Lung (tissue), 12 donors: Measurements from ENCODE around the gene PATJ. TPM values are rescaled to one million over a fixed set of nuclear protein-coding genes. Genes with fewer than 3 reads are reported as not detected.

ENCODE experiments used
- ATAC-seq: fragments of 200-7000 bp; cut with Tn5 transposase; one replicate; pipeline ENCODE4 v1.9.1; 2020; ENCODE audit warnings: moderate number of reproducible peaks; ENCODE audit not compliant: insufficient read depth, low FRiP score
- DNase-seq, 3 donors: peaks; one replicate each; pipeline ENCODE4 v3.0.0-alpha.2; 2013 to 2017
- H3K27ac ChIP-seq, 2 donors: one replicate each; pipeline ENCODE4 v1.5.1; 2013; ENCODE audit warnings: mild to moderate bottlenecking in 2 of 2, moderate library complexity in 2 of 2, control low read depth in 1 of 2, inconsistent platforms in 1 of 2, low read depth in 1 of 2, low read length in 1 of 2
- H3K27me3 ChIP-seq, 3 donors: one replicate each; pipeline ENCODE4 v1.5.1; 2013; ENCODE audit warnings: low read length in 2 of 3; ENCODE audit not compliant: control insufficient read depth in 3 of 3, insufficient read depth in 3 of 3
- H3K36me3 ChIP-seq, 4 donors: one replicate each; pipeline ENCODE4 v1.5.1; 2013; ENCODE audit warnings: low read length in 4 of 4, mild to moderate bottlenecking in 1 of 4, moderate library complexity in 1 of 4; ENCODE audit not compliant: control insufficient read depth in 4 of 4, insufficient read depth in 4 of 4
- H3K4me1 ChIP-seq, 5 donors: one replicate each; pipeline ENCODE4 v1.5.1; 2013; ENCODE audit warnings: low read length in 5 of 5, mild to moderate bottlenecking in 2 of 5, moderate library complexity in 1 of 5; ENCODE audit not compliant: control insufficient read depth in 5 of 5, insufficient read depth in 5 of 5
- H3K4me3 ChIP-seq: one replicate; pipeline ENCODE4 v1.5.1; 2013; ENCODE audit warnings: mild to moderate bottlenecking, control low read depth, moderate library complexity
- H3K9ac ChIP-seq, 2 donors: one replicate each; pipeline ENCODE4 v1.5.1; 2013; ENCODE audit warnings: low read length in 2 of 2, control low read depth in 1 of 2; ENCODE audit not compliant: insufficient read depth in 1 of 2
- H3K9me3 ChIP-seq, 4 donors: one replicate each; pipeline ENCODE4 v1.5.1; 2013; ENCODE audit warnings: low read length in 3 of 4, mild to moderate bottlenecking in 1 of 4, moderate library complexity in 1 of 4; ENCODE audit not compliant: control insufficient read depth in 4 of 4, insufficient read depth in 3 of 4
- WGBS, 2 donors: extraction: QIAGEN DNeasy Blood & Tissue Kit; methylation state at CpG; one replicate each; pipeline ENCODE4 v1.1.7; 2013; 5-methylcytosine and 5-hydroxymethylcytosine counted together
- polyA plus RNA-seq, 2 donors: library from polyadenylated mRNA; stranded (reverse); fragments of 200-250 nt; gene quantifications; one replicate each; pipeline ENCODE4 v1.2.1, GENCODE V29; 2013
- total RNA-seq, 2 donors: library from RNA; depleted of rRNA in 1 of 2; stranded (reverse); fragments of >200 nt in 1 of 2; gene quantifications; one replicate each; pipeline ENCODE4 v1.2.1, GENCODE V29; 2014 to 2021
- TF ChIP-seq, protein P1 (sequence below): IDR thresholded peaks from 2 replicates; pipeline ENCODE4 v1.5.1; 2012; ENCODE audit warnings: mild to moderate bottlenecking; ENCODE audit errors: control extremely low read depth, extremely low read depth
- donor health status: control.
- donor health status: control.
- donor health status: Bipolar disorder and iron deficiency.
- donor health status: healthy.
- donor health status: DM: yes; HTN: yes; CAD: no.

Gene PATJ
- total and polyA plus RNA-seq, 4 donors: 5.3 to 115 (median 26.8) TPM

DNA sequence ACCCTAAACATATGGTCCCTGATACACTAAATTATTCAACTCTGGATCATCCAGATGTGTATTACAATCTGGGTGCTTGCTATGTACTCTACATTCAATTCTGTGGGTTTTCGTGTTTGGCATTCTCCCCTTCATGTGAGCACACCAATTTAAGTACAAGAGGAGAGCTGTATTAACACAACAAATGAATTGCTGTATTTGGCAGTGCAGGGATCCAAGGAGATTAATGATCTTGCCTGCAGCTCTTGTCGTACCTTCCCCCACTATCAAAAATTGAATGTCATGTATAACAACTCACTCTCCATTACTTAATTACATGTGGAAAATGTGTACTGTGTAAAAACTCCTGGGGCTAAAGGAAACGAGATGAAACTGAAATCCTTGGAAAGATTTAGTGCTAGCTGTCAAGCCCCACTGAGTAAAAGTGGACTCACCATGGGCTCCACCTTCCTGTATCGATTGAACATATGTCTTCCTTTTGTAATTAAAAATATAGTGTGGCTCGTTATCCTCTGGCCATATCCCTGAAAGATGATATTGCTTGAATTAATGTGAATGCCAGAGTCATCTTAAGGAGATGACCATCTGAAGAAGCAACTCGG is 280.2 kb downstream of the PATJ start:
- WGBS, 2 donors: 90 to 91% methylated on average over 6 of the region's 6 CpGs
- H3K36me3 ChIP-seq: peaks cover 0 to 2% (median 0%) of the 10 kb centered on the region in 4 donors
- H3K9me3 ChIP-seq: no peaks in the 10 kb centered on the region
- H3K9ac ChIP-seq: no peak overlapping the region
- no peaks in the 10 kb centered on the region for H3K4me1 ChIP-seq
- DNase-seq (no peak), ATAC-seq (no peak)
- TF ChIP-seq, protein P1, sequence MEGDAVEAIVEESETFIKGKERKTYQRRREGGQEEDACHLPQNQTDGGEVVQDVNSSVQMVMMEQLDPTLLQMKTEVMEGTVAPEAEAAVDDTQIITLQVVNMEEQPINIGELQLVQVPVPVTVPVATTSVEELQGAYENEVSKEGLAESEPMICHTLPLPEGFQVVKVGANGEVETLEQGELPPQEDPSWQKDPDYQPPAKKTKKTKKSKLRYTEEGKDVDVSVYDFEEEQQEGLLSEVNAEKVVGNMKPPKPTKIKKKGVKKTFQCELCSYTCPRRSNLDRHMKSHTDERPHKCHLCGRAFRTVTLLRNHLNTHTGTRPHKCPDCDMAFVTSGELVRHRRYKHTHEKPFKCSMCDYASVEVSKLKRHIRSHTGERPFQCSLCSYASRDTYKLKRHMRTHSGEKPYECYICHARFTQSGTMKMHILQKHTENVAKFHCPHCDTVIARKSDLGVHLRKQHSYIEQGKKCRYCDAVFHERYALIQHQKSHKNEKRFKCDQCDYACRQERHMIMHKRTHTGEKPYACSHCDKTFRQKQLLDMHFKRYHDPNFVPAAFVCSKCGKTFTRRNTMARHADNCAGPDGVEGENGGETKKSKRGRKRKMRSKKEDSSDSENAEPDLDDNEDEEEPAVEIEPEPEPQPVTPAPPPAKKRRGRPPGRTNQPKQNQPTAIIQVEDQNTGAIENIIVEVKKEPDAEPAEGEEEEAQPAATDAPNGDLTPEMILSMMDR: no peak
- H3K27ac ChIP-seq: no peak overlapping the region
- no peak overlapping the region for H3K4me3 ChIP-seq
- H3K27me3 ChIP-seq: no peaks in the 10 kb centered on the region

DNA sequence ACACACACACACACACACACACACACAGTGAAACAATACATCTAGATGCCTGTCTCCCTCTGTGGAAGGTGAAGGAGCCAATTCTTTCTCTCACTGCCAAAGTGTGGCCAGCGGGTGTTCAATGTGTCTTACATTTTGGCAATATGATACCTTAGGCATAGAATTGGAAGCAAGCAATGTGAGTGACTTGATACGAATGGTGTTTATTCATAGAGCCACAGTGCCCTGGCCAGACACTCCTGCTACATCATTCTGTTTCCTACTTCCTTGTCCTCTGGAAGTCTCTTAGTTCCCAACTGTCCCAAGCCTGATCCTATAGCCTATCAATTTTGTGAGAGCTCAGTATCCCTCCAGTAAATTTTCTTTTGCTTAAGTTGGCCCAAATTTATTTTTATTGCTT is 282.4 kb downstream of the PATJ start:
- Histone ChIP-seq H3K9me3 (peaks cover 0 to 2% (median 0%) of the 10 kb centered on the region in 4 donors), H3K9ac (no peak overlapping the region)

DNA sequence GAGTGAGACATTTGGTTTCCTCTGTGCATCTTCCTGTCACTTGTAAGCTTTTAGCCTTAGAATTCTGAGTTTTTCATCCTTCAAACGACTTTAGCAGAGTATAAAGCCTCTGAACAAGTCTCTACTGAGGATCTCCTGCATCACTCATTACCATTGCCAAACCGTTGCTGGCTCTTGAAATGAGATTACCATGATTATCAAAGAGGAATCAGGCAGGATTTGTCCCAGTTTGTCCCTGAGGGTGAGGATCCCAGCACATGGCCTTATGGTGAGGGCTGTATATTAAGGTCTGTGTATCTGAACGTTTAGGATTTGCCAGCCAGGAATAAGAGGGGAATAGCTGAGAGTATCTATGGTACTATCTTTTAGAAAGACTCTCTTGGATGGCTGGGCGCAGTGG is 282.9 kb downstream of the PATJ start:
- H3K9me3 ChIP-seq: peaks cover 0 to 2% (median 0%) of the 10 kb centered on the region in 4 donors
- WGBS, 2 donors: 75 to 82% methylated on average over 4 of the region's 4 CpGs
- H3K27ac ChIP-seq: no peak overlapping the region
- TF ChIP-seq, protein P1: no peak
- no peak overlapping the region for H3K4me3 ChIP-seq
- no peaks in the 10 kb centered on the region for H3K4me1 ChIP-seq
- H3K9ac ChIP-seq: no peak overlapping the region
- H3K36me3 ChIP-seq: peaks cover 0 to 2% (median 0%) of the 10 kb centered on the region in 4 donors
- ATAC-seq (no peak), DNase-seq (no peak)
- no peaks in the 10 kb centered on the region for H3K27me3 ChIP-seq

More for the DNA sequence above, 282.4 kb downstream of the PATJ start:
- Histone ChIP-seq H3K4me1 (no peaks in the 10 kb centered on the region), H3K4me3 (no peak overlapping the region), H3K27me3 (no peaks in the 10 kb centered on the region), H3K36me3 (peaks cover 0 to 2% (median 0%) of the 10 kb centered on the region in 4 donors), H3K27ac (no peak overlapping the region)
- TF ChIP-seq, protein P1: no peak
- DNase-seq: no peak
- 90% methylated on average over 2 of the region's 2 CpGs for WGBS, 2 donors
- no peak for ATAC-seq

DNA sequence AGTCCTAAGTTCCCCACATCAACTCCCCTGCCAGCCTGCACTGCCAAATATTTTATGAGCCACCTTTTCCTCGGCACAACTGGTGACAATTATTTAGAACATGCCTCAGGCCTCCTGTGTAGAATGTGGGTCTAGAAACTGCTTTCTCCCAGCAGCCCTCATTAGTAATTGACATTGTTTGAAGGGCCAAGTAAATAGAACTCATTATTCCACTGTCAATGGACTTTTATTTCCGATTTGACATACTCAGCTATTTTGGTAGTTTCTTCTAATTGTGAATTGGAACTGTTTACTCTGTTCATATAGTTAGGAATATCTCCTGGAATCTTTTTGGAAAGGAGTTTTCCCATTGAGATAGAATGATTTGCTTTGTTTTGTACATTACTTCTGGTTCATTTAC is 283.6 kb downstream of the PATJ start:
- TF ChIP-seq, protein P1: no peak
- H3K27ac ChIP-seq: no peak overlapping the region
- no peaks in the 10 kb centered on the region for H3K27me3 ChIP-seq
- H3K36me3 ChIP-seq: peaks cover 0 to 2% (median 0%) of the 10 kb centered on the region in 4 donors
- no peak overlapping the region for H3K9ac ChIP-seq
- H3K9me3 ChIP-seq: peaks cover 0 to 2% (median 0%) of the 10 kb centered on the region in 4 donors
- ATAC-seq (no peak), DNase-seq (no peak)
- H3K4me3 ChIP-seq: no peak overlapping the region
- H3K4me1 ChIP-seq: no peaks in the 10 kb centered on the region
- WGBS, 2 donors: 91 to 93% methylated on average over 2 of the region's 2 CpGs
